Stimulated activated naive CD8-positive, alpha-beta T cell treated with anti-CD3 and anti-CD28 coated beads, Interleukin-15, Interleukin-2, amounts not matched to agents 100 ng/mL and 50 ng/mL, for 24 hours (primary cell): ENCODE results near the gene CACNA1A.
"Not testable (repeated sequence)": the region's sequence is repeated elsewhere in the genome, so short reads cannot be mapped to it uniquely, and the experiment has no call there.

Experiments used
- H3K27ac Mint-ChIP-seq: one replicate; pipeline ENCODE4 v1.8.0; 2021; ENCODE audit warnings: mild to moderate bottlenecking, mixed read lengths
- H3K27me3 Mint-ChIP-seq: one replicate; pipeline ENCODE4 v1.8.0; 2021; ENCODE audit warnings: mixed read lengths
- H3K36me3 Mint-ChIP-seq: one replicate; pipeline ENCODE4 v1.8.0; 2021; ENCODE audit warnings: low read depth, mixed read lengths
- H3K4me1 Mint-ChIP-seq: one replicate; pipeline ENCODE4 v1.8.0; 2021; ENCODE audit warnings: low read depth, mixed read lengths
- H3K4me3 Mint-ChIP-seq: one replicate; pipeline ENCODE4 v1.8.0; 2021; ENCODE audit warnings: mild to moderate bottlenecking, mixed read lengths
- H3K9me3 Mint-ChIP-seq: one replicate; pipeline ENCODE4 v1.8.0; 2021; ENCODE audit warnings: mixed read lengths

Gene CACNA1A

DNA sequence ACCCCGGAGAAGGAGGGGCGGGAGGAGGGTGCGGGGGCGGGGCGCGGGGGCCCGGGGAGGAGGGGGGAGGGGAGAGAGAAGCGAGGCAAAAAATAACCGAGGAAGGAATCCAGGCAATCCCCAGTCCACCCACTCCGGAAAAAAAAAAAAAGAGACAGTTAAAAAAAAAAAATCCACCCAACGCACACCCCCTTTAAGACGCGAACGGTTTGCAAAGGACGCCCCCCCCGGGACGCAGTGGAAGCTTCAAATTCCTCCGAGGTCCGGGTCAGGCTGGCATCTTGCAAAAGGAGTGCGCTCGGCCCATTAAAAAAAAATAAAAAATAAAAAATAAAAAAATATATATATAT lies at the start of gene CACNA1A:
Gene CACNA1A (minus strand): TSS at position 9 of the 350 bp plus-strand sequence. CDS start 255 bp downstream, outside the sequence.
- Mint-ChIP-seq H3K36me3 (no peaks in the 10 kb centered on the region), H3K9me3 (no peaks in the 10 kb centered on the region), H3K27ac (no peak within 1 kb of the TSS), H3K4me3 (no peak within 1 kb of the TSS), H3K4me1 (no peaks in the 10 kb centered on the region), H3K27me3 (peaks cover 72% of the 10 kb centered on the region)

DNA sequence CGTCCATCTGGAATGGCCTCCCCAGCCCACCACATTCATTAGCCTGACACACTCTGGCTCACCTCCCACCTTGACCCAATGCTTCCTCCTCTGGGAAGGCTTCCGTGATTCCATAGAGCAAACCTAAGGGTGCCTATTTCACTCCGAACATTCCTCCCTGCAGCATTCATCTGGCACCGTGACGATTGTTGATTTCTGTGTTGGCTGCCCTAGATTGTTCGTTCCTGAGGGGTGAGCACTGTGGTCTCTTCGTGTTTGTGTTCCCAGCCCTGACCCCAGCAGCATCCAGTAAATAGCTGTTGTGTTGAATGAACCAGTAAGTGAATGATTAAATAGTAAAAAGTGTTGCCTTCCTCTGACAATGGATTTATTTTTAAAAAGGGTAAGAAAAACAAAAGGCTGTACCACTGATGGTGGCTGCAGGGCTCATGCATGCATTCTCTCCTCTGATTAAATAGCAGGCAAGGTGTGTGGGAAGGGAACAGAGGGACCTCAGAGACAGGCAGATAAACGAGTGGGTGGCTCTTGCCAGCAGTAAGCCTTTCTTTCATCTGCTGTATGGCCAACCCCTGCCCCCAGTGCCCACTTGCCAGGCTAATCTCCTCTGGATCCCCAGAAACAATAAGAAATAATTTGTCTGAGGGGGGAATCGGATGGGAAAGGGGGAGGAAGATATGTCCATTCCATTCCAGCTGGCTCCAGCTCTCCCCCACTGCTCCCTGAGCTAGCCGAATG lies 48.4 kb upstream of the CACNA1A start:
- H3K4me1 Mint-ChIP-seq = no peaks in the 10 kb centered on the region
- H3K27me3 Mint-ChIP-seq = peaks cover 38% of the 10 kb centered on the region
- H3K27ac Mint-ChIP-seq = no peak overlapping the region
- H3K36me3 Mint-ChIP-seq = no peaks in the 10 kb centered on the region
- H3K9me3 Mint-ChIP-seq = peaks cover 3% of the 10 kb centered on the region
- H3K4me3 Mint-ChIP-seq = no peak overlapping the region

DNA sequence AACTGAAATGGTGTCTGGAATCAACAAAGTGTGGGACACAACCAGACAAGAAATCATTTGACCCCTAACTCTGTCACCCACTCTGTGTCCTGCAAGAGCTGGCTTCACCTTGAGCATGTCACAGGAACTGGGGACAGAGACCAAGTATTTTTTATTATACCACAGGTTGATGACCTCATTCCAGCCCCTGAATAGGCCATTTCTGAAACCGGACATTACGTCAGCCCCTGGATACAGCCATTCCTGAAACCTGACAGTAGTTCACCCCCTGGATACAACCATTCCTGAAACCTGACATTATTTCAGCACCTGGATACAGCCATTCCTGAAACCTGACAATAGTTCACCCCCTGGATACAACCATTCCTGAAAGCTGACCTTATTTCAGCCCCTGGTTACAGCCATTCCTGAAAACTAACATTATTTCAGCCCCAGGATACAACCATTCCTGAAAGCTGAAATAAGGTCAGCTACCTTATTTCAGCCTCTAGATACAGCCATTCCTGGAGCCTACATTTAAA lies 47.7 kb upstream of the CACNA1A start:
- Mint-ChIP-seq H3K9me3 (no peaks in the 10 kb centered on the region), H3K36me3 (no peaks in the 10 kb centered on the region), H3K27me3 (peaks cover 42% of the 10 kb centered on the region), H3K27ac (no peak overlapping the region), H3K4me1 (no peaks in the 10 kb centered on the region), H3K4me3 (no peak overlapping the region)

DNA sequence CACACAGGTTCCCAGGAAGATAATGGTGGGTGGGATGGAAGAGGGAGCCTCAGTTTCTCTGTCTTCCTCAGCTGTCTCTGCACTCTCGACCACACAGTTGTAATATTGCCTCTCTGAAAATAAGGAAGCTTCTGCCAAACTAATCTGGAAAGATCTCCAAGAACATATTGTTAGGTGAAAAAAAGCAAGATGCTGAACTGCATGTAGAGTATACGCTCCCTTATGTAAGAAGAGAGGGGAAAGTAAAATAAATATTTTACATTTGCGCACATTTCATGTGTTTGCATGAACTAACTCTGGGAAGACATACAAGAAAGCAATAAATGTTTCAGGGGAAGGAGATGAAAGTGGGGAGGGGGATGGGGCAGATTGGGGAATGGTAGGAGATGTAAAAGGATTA lies 41.9 kb upstream of the CACNA1A start:
- H3K4me3 Mint-ChIP-seq = no peak overlapping the region
- no peaks in the 10 kb centered on the region for H3K4me1 Mint-ChIP-seq
- H3K27ac Mint-ChIP-seq = no peak overlapping the region
- H3K27me3 Mint-ChIP-seq = peaks cover 28% of the 10 kb centered on the region
- no peaks in the 10 kb centered on the region for H3K36me3 Mint-ChIP-seq
- H3K9me3 Mint-ChIP-seq = peaks cover 4% of the 10 kb centered on the region

DNA sequence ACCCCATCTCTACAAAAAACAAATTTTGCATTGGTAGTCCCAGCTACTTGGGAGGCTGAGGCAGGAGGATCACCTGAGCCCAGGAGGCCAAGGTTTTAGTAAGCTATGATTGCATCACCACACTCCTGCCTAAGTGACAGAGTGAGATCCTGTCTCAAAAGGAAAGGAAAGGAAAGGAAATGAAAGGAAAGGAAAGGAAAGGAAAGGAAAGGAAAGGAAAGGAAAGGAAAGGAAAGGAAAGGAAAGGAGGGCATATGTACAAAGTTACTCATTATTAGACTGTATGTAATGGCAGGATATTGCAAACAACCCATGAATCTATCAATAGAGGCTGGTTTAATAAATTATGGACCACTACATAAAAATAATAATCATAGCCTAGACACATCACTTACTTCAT lies 40.8 kb upstream of the CACNA1A start:
- no peaks in the 10 kb centered on the region for H3K36me3 Mint-ChIP-seq
- H3K9me3 Mint-ChIP-seq = peaks cover 4% of the 10 kb centered on the region
- no peaks in the 10 kb centered on the region for H3K4me1 Mint-ChIP-seq
- peaks cover 31% of the 10 kb centered on the region for H3K27me3 Mint-ChIP-seq
- no peak overlapping the region for H3K4me3 Mint-ChIP-seq
- H3K27ac Mint-ChIP-seq = no peak overlapping the region

DNA sequence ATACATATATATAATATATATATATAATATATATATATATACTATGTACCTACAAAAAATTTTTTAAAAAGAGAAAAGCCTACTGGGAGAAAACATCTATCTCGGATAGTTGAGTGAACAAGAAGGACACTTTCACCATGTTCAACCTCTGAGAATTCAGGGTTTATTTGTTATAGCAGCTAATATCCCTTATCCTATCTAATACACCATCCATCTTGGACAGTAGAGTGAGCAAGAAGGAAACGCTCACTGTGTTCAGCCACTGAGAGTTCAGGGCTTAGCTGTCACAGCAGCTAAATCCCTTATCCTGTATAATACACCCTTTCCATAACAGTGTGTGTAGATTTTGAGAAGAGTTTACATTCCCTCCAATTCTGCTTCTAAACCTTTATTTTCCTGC lies 38.1 kb upstream of the CACNA1A start:
- Mint-ChIP-seq H3K27me3 (peaks cover 28% of the 10 kb centered on the region), H3K27ac (no peak overlapping the region), H3K4me1 (no peaks in the 10 kb centered on the region), H3K36me3 (no peaks in the 10 kb centered on the region), H3K4me3 (no peak overlapping the region), H3K9me3 (peaks cover 4% of the 10 kb centered on the region)

DNA sequence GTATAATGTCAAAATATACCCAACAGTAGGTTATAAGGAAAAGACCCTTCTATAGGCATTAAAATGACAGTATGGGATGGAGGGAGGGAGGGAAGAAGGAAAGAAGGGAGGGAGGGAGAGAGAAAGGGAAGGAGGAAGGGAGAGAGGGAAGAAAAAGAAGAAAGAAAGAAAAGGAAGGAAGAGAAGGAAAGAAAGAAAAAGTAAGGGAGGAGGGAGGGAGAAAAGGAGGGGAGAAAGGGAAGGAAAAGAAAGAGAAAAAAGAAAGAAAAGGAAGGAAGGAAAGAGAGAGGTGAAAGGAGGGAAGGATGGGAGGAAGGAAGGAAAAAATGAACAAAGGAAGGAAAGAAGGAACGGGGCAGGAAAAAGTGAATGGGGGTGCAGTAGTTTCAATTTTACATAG lies 35.3 kb upstream of the CACNA1A start:
- H3K36me3 Mint-ChIP-seq = no peaks in the 10 kb centered on the region

DNA sequence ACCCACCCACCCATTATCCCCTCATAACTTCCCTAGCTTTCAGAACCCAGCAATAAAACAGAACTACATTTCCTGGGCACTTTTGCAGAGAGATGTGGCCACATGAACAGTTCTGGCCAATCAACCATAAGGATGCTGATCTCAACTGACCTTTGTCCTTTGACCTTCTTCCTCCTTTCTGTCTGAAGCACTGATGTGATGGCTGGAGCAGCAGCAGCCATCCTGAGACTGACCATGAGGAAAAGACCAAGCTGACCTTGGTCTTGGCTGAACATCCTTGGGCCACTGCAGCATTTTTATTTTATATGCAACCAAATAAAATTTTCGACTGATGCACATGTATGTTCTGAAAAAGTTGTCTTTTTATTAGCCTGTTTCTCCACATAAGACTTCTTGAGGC lies 33.1 kb upstream of the CACNA1A start:
- Mint-ChIP-seq H3K9me3 (peaks cover 4% of the 10 kb centered on the region), H3K4me1 (no peaks in the 10 kb centered on the region), H3K27ac (no peak overlapping the region), H3K36me3 (no peaks in the 10 kb centered on the region), H3K27me3 (peaks cover 36% of the 10 kb centered on the region), H3K4me3 (no peak overlapping the region)

More for the DNA sequence above, 35.3 kb upstream of the CACNA1A start:
- no peaks in the 10 kb centered on the region for H3K4me1 Mint-ChIP-seq
- peaks cover 35% of the 10 kb centered on the region for H3K27me3 Mint-ChIP-seq
- H3K9me3 Mint-ChIP-seq = peaks cover 4% of the 10 kb centered on the region
- no peak overlapping the region for H3K4me3 Mint-ChIP-seq
- no peak overlapping the region for H3K27ac Mint-ChIP-seq

DNA sequence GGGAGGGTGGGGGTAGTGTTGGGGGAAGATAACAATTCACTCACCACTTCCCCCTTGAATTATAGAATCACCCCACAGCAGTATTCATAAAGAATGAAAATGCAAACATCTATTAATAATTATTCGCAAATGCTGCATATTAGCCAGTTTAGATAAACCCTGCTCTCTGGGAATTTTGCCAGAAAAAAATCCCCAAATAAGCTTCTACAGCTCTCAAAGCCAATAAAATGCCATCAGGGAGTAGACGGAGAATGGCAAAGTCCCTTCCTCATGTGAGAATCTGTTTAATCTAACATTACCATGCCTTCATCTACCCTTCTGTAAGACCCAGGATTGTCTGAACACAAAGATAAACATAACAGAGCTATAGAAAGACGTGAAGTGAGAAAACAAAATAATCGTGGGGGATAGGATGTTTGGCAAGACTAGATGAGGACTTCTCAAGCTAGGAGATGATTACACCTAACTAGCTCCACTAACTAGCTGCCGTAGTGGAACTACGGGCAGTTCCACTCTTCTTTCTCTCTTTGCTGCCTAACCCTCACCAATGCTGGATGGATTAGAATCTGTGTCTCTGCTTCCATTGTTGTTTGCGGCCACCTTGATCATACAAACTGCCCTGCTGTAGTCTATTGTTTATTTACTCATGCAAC lies 32.4 kb upstream of the CACNA1A start:
- H3K9me3 Mint-ChIP-seq = peaks cover 3% of the 10 kb centered on the region
- H3K27me3 Mint-ChIP-seq = peaks cover 39% of the 10 kb centered on the region
- no peak overlapping the region for H3K4me3 Mint-ChIP-seq
- no peaks in the 10 kb centered on the region for H3K36me3 Mint-ChIP-seq
- no peak overlapping the region for H3K27ac Mint-ChIP-seq
- H3K4me1 Mint-ChIP-seq = no peaks in the 10 kb centered on the region

DNA sequence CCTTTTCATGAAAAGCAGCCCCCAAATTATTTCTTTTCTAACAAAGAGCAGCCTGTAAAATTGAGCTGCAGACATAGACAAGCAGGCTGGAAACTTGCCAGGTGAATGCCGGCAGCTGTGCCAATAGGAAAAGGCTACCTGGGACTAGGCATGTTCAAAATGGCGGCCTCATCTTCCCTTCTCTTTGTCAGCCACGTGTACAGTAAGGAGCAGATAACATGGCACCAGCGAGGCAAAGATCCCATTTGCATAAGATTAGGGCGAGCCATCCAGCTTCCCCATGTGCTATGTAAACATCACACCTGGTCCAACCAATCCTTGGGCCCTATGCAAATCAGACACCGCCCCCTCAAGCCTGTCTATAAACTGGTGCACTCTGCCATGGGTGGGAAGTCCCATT lies 31.2 kb upstream of the CACNA1A start:
- Mint-ChIP-seq H3K4me3 (no peak overlapping the region), H3K36me3 (no peaks in the 10 kb centered on the region), H3K27me3 (peaks cover 29% of the 10 kb centered on the region), H3K4me1 (no peaks in the 10 kb centered on the region), H3K9me3 (no peaks in the 10 kb centered on the region), H3K27ac (no peak overlapping the region)

DNA sequence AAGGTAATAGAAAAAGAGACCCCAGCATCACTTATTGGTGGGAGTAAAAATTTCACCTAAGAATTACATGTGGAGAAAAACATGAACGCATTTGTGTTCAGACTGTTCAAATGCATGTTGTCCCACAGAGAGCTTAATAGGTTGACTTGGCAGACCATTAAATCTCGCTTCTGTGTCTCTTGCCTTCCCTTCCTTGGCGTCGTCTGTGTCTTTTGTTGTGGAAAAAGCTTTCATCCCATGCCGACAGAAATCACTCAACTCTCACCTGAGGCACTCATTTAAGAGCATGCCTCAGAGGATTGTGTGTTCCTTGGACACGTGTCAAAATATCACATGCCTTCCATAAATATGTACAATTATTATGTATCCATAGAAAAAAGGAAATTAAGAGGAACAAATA lies 24.4 kb upstream of the CACNA1A start:
- Mint-ChIP-seq H3K4me3 (no peak overlapping the region), H3K36me3 (no peaks in the 10 kb centered on the region), H3K9me3 (no peaks in the 10 kb centered on the region)

DNA sequence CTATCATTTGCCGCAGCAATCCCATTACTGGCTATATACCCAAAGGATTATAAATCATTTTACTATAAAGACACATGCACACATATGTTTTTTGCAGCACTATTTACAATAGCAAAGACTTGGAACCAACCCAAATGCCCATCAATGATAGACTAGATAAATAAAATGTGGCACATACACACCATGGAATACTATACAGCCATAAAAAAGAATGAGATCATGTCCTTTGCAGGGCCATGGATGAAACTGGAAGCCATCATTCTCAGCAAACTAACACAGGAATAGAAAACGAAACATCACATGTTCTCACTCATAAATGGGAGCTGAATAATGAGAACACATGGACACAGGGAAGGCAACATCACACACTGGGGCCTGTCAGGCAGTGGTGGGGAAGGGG lies 23.4 kb upstream of the CACNA1A start:
- H3K27ac Mint-ChIP-seq = peak overlapping the region; percentile 4
- H3K4me1 Mint-ChIP-seq, H3K9me3 Mint-ChIP-seq, H3K4me3 Mint-ChIP-seq, H3K36me3 Mint-ChIP-seq: not testable (repeated sequence)
- H3K27me3 Mint-ChIP-seq = peaks cover 40% of the 10 kb centered on the region

More for the DNA sequence above, 24.4 kb upstream of the CACNA1A start:
- Mint-ChIP-seq H3K4me1 (no peaks in the 10 kb centered on the region), H3K27ac (no peak overlapping the region), H3K27me3 (peaks cover 39% of the 10 kb centered on the region)

DNA sequence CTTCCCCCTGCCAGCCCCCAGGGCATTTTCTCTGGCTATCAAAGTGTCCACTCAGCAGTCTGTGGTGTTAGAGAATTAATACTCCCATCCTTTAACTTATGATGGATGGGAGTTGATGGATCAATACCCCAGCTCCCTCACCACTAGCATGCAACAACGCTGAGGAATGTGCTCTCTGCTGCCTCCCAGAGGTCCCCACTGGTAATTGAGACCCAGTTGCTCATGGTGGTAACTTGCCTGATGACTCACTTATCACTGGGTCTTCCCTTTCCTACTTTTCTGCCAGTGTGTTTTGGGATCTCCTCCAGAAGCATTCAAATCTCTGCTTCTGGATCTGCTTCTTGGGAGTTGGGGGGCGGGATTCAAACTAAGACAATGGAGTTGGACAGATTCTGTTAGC lies 20.3 kb upstream of the CACNA1A start:
- Mint-ChIP-seq H3K4me1 (no peaks in the 10 kb centered on the region), H3K36me3 (no peaks in the 10 kb centered on the region), H3K9me3 (peaks cover 4% of the 10 kb centered on the region), H3K4me3 (no peak overlapping the region), H3K27ac (no peak overlapping the region), H3K27me3 (peaks cover 39% of the 10 kb centered on the region)

DNA sequence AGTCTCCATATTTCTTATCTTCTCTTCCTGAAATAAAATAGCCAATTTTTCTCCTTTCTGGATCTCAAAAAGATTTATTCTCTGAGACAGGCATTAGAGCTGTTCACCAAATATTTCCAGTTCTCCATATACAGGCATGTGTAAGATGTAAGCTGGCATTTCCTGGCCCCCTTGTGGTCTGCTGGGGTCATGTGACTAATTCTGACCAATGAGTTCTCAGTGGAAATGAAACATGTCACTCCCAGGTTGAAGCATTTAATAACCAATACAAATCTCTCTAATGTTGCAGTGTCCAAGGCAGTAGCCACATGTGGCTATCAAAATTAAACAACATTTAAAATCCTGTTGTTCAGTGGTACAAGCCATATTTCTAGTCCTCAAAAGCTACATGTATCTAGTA lies 14.8 kb upstream of the CACNA1A start:
- Mint-ChIP-seq H3K4me1 (no peaks in the 10 kb centered on the region), H3K27ac (no peak overlapping the region), H3K27me3 (peaks cover 32% of the 10 kb centered on the region), H3K36me3 (peaks cover 9% of the 10 kb centered on the region), H3K4me3 (no peak overlapping the region), H3K9me3 (peaks cover 25% of the 10 kb centered on the region)

DNA sequence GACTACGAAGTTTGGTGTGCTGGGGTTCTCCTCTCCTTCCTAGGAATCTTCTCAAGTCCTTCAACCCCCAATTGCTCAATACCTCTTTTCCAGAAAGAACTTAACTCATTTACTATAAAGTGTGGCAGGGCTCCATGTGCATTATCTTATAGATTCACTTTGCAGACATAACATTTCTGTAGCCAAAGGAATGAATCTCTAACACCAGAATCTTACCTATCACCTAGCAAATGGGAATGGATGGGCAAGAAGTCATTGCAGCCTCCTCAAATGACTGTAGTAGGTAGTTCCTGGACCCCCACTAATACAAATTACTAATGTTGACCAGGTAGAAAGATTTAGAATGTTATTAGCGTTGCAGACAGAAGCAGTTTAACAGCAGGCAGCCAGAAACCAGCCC lies 5.7 kb upstream of the CACNA1A start:
- H3K27me3 Mint-ChIP-seq = peaks cover 64% of the 10 kb centered on the region
- no peaks in the 10 kb centered on the region for H3K4me1 Mint-ChIP-seq

More for the DNA sequence above, 5.7 kb upstream of the CACNA1A start:
- Mint-ChIP-seq H3K9me3 (no peaks in the 10 kb centered on the region), H3K27ac (no peak overlapping the region), H3K4me3 (no peak overlapping the region), H3K36me3 (no peaks in the 10 kb centered on the region)
